ENCODE results near the gene ADAMTS6. TPM values are rescaled to one million over a fixed set of nuclear protein-coding genes. Genes with fewer than 3 reads are reported as not detected.

ADAMTS6 gene
- total RNA-seq, 4 donors from 2014 or later = 0.34 to 2.8 (median 2.0) TPM

- WGBS = 71% methylated on average over 2 of the region's 2 CpGs
Measured at GRCh38 chr5:65142016-65142415, 339.7 kb downstream of the ADAMTS6 start.

GRCh38 chr5:65141493-65141892 is 340.2 kb downstream of the ADAMTS6 start:
- Histone ChIP-seq H3K4me3 (no peak overlapping the region), H3K27ac (no peak overlapping the region)

More at GRCh38 chr5:65142016-65142415, 339.7 kb downstream of the ADAMTS6 start:
- H3K27me3 ChIP-seq = no peaks in the 10 kb centered on the region
- H3K36me3 ChIP-seq = no peaks in the 10 kb centered on the region
- TF ChIP-seq EP300 (IDR thresholded peaks at IDR 0.05) (no peak), POLR2AphosphoS5 (IDR thresholded peaks at IDR 0.05) (no peak), POLR2A (IDR thresholded peaks at IDR 0.05) (no peak), CTCF (IDR thresholded peaks at IDR 0.05) (no peak)
- no peak overlapping the region for H3K27ac ChIP-seq
- no peak for DNase-seq (ENCODE audit: low spot score in 2 of 2)
- no peaks in the 10 kb centered on the region for H3K9me3 ChIP-seq
- H3K4me1 ChIP-seq = no peaks in the 10 kb centered on the region
- no peak overlapping the region for H3K4me3 ChIP-seq

GRCh38 chr5:65137631-65138030 is 344.1 kb downstream of the ADAMTS6 start:
- TF ChIP-seq EP300 (IDR thresholded peaks at IDR 0.05) = no peak
- Histone ChIP-seq H3K36me3 (no peaks in the 10 kb centered on the region), H3K4me1 (no peaks in the 10 kb centered on the region), H3K27ac (no peak overlapping the region), H3K9me3 (no peaks in the 10 kb centered on the region), H3K27me3 (no peaks in the 10 kb centered on the region), H3K4me3 (no peak overlapping the region)
- DNase-seq (ENCODE audit: low spot score in 2 of 2) = no peak
- 65% methylated on average over 4 of the region's 4 CpGs for WGBS

More at GRCh38 chr5:65141493-65141892, 340.2 kb downstream of the ADAMTS6 start:
- Histone ChIP-seq H3K4me1 (no peaks in the 10 kb centered on the region), H3K36me3 (no peaks in the 10 kb centered on the region), H3K9me3 (no peaks in the 10 kb centered on the region), H3K27me3 (no peaks in the 10 kb centered on the region)
- no peak for DNase-seq (ENCODE audit: low spot score in 2 of 2)
- TF ChIP-seq CTCF (IDR thresholded peaks at IDR 0.05) (no peak), POLR2AphosphoS5 (IDR thresholded peaks at IDR 0.05) (no peak), POLR2A (IDR thresholded peaks at IDR 0.05) (no peak), EP300 (IDR thresholded peaks at IDR 0.05) (no peak)

GRCh38 chr5:65133477-65134110 is 348.1 kb downstream of the ADAMTS6 start:
- Histone ChIP-seq H3K27me3 (no peaks in the 10 kb centered on the region), H3K27ac (no peak overlapping the region)
- no peak for DNase-seq (ENCODE audit: low spot score in 2 of 2)

GRCh38 chr5:65132386-65132785 is 349.3 kb downstream of the ADAMTS6 start:
- Histone ChIP-seq H3K27ac (no peak overlapping the region), H3K36me3 (no peaks in the 10 kb centered on the region), H3K4me3 (no peak overlapping the region), H3K9me3 (no peaks in the 10 kb centered on the region), H3K4me1 (no peaks in the 10 kb centered on the region), H3K27me3 (no peaks in the 10 kb centered on the region)
- TF ChIP-seq EP300 (IDR thresholded peaks at IDR 0.05) (no peak), CTCF (IDR thresholded peaks at IDR 0.05) (no peak), POLR2AphosphoS5 (IDR thresholded peaks at IDR 0.05) (no peak), POLR2A (IDR thresholded peaks at IDR 0.05) (no peak)
- DNase-seq (ENCODE audit: low spot score in 2 of 2) = no peak
- WGBS = 85% methylated on average over 4 of the region's 4 CpGs

More at GRCh38 chr5:65133477-65134110, 348.1 kb downstream of the ADAMTS6 start:
- H3K9me3 ChIP-seq = no peaks in the 10 kb centered on the region
- H3K4me1 ChIP-seq = no peaks in the 10 kb centered on the region
- TF ChIP-seq POLR2A (IDR thresholded peaks at IDR 0.05) (no peak), POLR2AphosphoS5 (IDR thresholded peaks at IDR 0.05) (no peak), EP300 (IDR thresholded peaks at IDR 0.05) (no peak), CTCF (IDR thresholded peaks at IDR 0.05) (no peak)
- no peak overlapping the region for H3K4me3 ChIP-seq
- WGBS = 77% methylated on average over 2 of the region's 2 CpGs
- no peaks in the 10 kb centered on the region for H3K36me3 ChIP-seq

GRCh38 chr5:65128226-65128625 is 353.5 kb downstream of the ADAMTS6 start:
- Histone ChIP-seq H3K27me3 (no peaks in the 10 kb centered on the region), H3K9me3 (no peaks in the 10 kb centered on the region), H3K27ac (no peak overlapping the region), H3K4me3 (no peak overlapping the region), H3K4me1 (no peaks in the 10 kb centered on the region), H3K36me3 (no peaks in the 10 kb centered on the region)
- no peak for DNase-seq (ENCODE audit: low spot score in 2 of 2)
- TF ChIP-seq CTCF (IDR thresholded peaks at IDR 0.05) (no peak), EP300 (IDR thresholded peaks at IDR 0.05) (no peak), POLR2A (IDR thresholded peaks at IDR 0.05) (no peak), POLR2AphosphoS5 (IDR thresholded peaks at IDR 0.05) (no peak)
- 71% methylated on average over 6 of the region's 6 CpGs for WGBS

Data from suprapubic skin (tissue), 4 donors.